NAMALWA (cell line): ENCODE measurements around the gene MATN1.

Experiments
- DNase-seq: peaks from one replicate; pipeline ENCODE4 v3.0.0-alpha.2; 2015; ENCODE audit warnings: low spot score

Gene MATN1

DNA sequence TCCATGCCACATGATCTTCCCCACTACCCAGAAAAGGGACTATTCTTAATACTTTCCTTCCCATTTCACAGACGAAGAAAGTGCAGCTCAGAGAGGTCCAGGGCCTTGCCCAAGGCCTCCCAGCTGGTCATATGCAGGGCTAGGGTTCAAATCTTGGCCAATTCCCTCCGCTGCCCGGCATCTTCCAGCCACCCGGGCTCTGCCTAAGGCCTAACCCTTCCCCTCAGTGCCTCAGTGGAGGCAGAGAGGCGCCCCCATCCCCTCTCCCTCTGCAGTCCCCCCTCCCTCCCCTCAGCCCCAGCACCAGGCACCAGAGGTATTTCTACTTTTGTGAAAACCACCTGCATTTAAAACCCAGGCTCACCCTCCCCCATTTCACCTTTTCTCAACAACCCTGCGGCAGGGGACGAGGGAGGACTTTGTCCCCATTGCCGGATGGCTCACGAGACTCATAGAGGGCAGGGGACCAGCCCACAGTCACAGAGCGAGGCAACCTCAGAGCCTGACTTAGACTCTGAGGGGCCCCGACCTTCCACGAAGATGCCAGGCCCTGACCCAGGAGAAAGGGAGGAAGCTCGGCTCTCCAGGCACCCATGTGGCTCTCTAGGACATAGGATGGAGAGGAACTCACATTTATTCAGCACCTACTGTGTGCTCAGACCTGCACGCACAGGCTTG lies 21.9 kb upstream of the MATN1 start:
- no peak for DNase-seq

DNA sequence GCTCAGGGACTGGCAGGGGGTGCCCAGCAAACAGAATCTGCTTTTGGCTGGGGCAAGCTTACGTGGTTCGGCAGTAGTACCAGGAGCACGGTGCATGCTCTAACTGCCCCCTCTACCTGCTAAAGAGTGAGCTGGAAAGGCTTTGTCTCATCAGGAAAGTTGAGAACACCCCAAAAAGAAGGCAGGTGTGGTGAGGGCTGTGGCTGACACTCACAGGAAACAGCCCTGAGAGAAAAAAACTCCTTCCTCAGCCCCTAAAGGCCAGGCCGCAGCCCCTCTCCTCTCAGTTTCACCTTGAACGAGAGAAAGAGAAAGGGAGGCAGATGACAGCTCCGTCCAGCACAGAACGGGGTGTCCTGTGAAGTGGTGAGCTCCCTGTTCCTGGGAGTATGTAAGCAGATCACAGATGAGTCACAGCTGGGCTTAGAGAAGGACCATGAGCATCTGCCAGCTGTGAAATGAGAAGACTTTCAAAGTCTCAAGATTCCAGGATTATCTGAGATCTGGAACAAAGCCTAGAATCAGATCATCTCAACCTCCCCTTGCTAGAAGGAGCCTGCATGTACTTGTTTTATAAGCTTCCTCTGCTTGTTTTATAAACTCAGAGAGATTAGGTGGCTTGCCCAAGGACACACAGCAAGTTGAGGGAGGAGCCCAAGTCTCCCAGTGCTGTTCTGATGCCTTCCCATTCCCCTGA lies 20.8 kb upstream of the MATN1 start:
- DNase-seq: peak; percentile 65

DNA sequence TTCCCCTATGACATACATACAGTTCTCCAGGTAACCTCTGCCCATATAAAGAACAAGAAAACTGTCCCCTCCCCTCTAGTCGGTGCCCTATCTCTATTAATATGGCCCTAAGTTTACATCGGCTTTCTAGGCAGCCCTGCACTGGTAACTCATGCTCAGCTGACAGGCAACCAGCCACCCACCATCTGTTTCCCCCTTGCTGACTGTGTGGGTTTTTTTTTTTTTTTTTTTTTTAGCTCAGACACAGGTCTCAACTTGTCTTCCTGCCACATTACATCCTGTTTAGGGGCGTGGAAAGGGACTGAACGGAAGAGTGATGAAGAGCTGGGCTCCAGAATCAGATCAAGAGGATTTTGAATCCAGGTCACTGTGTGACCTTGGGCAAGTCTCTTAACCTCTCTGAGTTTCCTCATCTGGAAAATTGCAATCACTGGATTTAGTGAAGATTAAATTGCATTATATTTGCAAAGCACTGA lies 20.2 kb upstream of the MATN1 start:
- peak; percentile 87 for DNase-seq

GRCh38 chr1:30742963-30743559 lies 19.7 kb upstream of the MATN1 start:
- no peak for DNase-seq

DNA sequence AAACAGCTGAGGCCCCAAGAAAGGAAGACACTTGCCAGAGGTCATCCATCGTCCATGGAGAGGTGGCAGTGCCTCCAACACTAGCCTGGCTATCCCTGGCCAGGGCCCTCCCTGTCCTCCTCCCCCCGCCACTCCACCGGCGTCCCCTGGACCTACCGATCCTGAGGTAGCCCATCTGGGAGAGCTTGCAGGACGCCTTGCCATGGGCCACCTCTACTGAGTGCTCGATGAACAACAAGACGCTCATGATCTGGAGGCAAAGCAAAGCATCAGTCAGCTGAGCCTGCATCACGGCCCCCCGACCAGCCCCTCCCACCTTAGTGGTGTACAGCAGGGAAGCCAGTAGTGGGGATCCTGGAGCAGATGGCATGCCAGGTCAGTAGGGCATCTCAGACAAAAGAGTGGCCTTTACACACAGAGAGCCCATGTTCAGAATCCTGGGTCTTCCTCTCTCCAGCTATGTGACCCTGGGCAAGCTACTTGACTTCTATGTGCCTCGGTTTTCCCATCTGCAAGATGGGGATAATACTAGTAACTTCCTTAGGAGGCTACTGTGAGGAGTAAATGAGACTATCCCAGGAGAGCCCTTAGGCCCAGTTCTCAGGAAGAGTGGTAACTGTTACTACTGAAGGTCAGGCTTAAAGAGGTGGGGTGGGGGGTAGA lies 19.0 kb upstream of the MATN1 start:
- DNase-seq: no peak

DNA sequence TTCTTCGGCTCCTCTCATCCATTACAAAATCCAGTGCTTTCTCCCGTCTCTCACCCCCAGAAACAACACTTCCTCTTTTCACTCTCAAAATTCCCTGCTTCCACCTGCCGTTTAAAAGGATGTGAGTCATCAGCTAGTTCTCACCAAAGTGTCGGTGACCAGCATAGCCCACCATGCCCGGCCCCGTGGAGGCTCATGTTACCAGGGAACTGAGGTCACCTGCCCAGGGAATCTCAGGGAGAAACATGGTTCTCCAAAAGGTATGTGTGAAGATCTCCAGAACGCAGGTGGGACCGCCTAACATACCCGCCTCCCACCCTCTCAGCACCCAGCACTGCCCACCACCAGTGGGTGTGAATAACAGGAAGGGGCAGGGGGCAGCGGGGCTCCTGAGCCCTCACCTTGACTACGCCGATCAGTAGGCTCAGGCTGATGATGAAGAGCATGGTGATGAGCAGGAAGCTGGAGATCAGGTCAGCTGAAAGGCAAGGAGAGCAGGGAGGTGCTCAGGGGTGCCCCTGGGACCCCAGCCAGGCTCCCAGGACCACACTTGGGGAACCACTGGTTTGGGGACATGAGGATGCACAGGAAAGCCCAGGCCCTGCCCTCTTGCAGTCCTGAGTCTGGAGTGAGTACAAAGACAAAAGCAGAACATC lies 18.0 kb upstream of the MATN1 start:
- DNase-seq: no peak

DNA sequence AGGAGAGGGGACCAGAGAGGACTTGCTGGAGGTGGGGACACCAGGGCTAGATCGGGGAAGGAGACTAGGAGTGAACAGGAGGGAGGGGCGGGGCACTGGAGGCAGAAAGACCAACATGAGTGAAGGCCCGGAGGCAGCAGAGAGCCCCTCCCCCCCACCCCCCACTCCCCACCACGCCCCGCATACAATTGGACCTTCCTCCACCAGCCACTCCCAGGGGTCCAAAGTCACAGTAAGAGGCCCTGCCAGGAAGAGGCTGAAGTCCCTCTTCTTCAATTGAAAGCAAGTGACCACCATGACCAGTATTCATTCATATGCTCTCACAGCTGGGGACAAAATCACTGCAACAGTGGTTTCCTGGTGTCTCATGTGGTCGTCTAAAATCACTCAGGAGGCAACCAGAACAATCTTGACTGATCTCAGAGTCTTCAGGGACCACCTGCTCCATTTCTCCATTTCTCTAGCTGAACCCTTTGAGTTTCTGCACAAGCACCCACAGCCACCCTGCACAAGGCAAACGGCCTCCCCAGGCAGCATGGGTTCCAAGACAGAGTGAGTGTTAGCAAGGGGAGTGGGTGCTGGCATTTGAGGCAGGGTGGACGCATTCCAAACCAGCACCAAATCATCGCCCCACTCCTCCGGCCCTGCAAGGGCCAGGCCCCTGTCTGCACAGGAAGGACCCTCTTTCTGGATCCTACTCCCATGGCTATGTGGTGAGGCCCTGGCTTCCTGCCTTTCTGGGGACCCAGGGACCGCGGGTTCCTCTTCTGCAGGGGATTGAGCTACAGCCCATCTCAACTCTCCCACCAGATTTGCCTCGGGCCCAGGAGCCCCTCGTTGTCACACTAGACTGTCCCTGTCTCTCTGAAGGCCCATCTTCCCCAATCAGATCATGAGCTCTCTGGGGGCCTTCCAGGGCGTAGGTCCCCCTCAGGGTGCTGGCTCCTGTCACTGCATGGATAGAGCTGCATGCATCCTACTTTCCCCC lies 17.2 kb upstream of the MATN1 start:
- no peak for DNase-seq

GRCh38 chr1:30739601-30740000 lies 16.2 kb upstream of the MATN1 start:
- no peak for DNase-seq

- no peak for DNase-seq
These were observed 15.6 kb upstream of the MATN1 start for GRCh38 chr1:30738715-30739559.

- no peak for DNase-seq
These were observed 14.8 kb upstream of the MATN1 start for GRCh38 chr1:30738040-30738714.

DNA sequence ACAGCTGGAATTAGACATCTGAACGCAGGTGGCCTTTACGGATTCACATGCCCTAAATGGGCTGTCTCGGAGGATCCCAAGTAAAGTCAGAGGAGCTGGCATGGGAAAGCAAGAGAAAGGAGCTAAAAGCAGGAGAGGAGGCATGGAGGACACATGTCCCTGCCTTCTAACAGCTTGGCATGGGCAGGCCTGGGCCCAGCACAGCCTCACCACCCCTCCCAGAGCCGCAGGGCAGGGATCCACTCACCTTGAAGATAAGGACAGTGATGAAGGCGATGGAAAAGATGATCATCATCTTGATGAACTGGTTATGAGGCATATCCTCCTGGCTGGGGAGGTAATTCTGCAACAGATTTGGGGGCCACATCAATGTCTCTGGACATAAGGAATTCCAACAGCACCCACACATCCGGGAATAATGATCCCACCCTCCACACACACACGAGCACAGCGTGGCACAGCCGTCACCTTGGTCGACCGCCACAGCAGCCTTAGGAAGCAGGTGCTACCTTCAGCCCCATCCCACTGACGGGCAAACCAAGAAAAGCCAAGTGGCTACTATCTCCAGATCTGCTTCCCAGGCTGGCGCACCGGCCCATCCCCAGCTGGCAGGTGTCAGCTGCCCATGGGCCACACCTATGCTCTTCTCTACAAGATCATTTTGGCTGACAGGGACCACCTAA lies 14.1 kb upstream of the MATN1 start:
- no peak for DNase-seq

DNA sequence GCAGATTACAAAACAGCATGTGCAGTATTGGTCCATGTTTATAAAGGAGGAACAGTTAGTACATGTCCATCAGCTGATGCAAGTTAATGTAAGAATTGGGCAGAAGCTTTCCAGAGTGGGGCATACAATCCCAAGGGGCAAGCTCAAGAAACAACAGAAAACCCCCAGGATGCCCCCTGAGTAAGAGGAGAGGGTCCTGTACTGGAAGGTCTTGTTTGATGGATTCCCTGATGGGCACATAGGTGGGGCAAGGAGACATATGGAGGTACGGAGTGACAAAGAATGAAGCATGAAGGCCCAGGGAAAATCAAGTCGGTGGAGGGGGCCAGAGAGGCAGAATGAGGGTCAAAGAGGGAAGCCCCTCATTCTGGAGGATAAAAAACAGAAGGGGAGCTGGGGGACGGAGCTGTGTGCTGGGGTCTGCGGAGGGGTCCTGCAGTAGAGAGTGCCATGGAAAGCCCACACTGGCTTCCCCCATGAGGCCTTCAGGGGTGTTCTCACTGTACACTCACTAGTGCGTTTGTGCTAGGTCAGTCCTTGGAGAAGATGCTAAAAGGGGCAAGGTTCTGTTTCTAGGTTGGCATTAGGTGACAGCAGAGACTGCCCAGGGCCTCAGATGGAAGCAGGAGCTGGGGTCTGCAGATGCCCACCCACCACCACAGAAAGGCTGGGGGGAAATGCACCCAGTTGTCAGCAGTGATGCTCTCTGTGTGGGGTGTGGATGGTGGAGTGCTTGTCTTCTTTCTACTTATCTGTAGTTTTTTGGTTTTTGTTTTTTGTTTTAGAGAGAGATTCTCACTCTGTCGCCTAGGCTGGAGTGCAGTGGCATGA lies 12.5 kb upstream of the MATN1 start:
- DNase-seq: no peak

- DNase-seq: no peak
These were observed 11.7 kb upstream of the MATN1 start for GRCh38 chr1:30735124-30735523.

- DNase-seq: no peak
These were observed 11.2 kb upstream of the MATN1 start for GRCh38 chr1:30734580-30734979.

DNA sequence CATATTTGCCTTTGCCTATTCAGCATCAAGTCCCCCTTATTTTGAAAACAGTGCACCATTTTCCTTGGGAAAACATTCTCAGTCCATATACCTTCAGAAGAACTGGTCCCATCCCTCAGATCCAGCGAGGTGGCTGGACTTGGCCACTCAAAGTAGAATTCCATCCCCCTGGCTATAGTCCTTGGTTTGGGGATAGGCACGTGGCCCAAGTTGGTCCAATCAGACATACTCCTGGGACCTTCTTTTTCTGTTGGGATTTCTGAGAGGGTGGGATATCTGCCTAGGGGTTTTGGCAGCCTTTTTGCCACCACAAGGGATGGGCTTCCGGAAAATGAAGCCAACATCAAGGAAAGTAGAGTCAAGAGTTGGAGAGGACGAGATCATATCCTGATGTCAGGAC lies 10.7 kb upstream of the MATN1 start:
- DNase-seq: no peak

GRCh38 chr1:30733493-30733892 lies 10.1 kb upstream of the MATN1 start:
- DNase-seq: no peak

- DNase-seq: peak; percentile 74
These were observed 9.1 kb upstream of the MATN1 start for GRCh38 chr1:30732277-30732996.
